Measurements from ENCODE around the gene CIRBP. TPM values are rescaled to one million over a fixed set of nuclear protein-coding genes. Genes with fewer than 3 reads are reported as not detected.

CIRBP gene
- total and polyA plus RNA-seq, 9 of the 15 experiments (the other 6 are each of a cell fraction or from before 2014, with no cell fraction given): 20.5 to 327 (median 176) TPM

DNA sequence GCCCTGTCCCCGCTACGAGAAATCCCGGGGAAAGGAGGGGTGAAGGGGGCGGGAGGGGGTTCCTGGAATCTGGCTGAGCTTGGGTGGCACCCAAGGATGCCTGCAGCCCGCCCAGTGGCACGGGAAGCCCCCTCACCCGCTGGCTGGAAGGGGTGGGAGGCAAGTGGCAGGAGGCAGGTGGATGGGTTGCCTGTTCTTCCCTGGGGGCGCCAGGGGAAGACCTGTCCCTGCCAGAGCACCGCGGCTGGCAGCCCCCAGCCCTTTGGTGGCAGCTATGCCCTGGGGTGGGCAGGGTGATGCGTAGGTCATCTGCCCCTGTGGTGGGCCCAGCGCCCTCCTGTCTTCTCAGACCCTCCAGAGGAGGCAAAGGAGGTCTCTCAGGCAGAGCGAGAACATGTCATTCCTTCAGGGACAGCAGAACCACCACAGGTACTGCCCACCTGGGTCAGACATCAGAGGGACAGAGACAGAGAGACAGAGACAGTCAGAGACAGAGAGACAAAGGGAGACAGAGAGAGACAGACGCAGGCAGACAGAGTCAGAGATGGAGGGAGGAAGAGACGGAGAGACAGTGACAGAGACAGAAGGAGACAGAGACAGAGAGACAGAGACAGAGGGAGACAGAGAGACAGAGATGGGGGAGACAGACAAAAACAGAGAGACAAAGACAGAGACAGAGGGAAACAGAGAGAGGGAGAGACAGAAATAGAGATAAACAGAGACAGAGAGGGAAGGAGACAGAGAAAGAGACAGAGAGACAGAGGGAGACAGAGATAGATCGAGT lies 53.3 kb downstream of the CIRBP start (continued):
- TF ChIP-seq HOMEZ (CRISPR knock-in tag; IDR thresholded peaks at IDR 0.05) (no peak), MED1 (CRISPR knock-in tag; IDR thresholded peaks at IDR 0.05; ENCODE audit: borderline replicate concordance) (no peak), ZNF583 (CRISPR knock-in tag; IDR thresholded peaks at IDR 0.05) (no peak), TCF7L2 (IDR thresholded peaks at IDR 0.05; ENCODE audit: low read depth, low read length) (no peak), RBM17 (IDR thresholded peaks at IDR 0.05; ENCODE audit: borderline replicate concordance, low read depth, low read length) (no peak), CREB1 (IDR thresholded peaks at IDR 0.05) (no peak), CREB1 (CRISPR knock-in tag; IDR thresholded peaks at IDR 0.05) (no peak), BMI1 (IDR thresholded peaks at IDR 0.05; ENCODE audit: low read length) (no peak), ETV6 (IDR thresholded peaks at IDR 0.05; ENCODE audit: borderline replicate concordance in 1 of 2, low read depth in 2 of 2, low read length in 1 of 2) (no peak), ETV6 (CRISPR knock-in tag; IDR thresholded peaks at IDR 0.05; ENCODE audit: borderline replicate concordance) (no peak), ZNF280B (CRISPR knock-in tag; IDR thresholded peaks at IDR 0.05) (no peak), MEF2D (tag; conservative IDR thresholded peaks at IDR 0.05; ENCODE audit: low read depth) (no peak), SIRT6 (IDR thresholded peaks at IDR 0.05; ENCODE audit: low read depth, low read length) (no peak), SMC3 (conservative IDR thresholded peaks at IDR 0.05; ENCODE audit: insufficient read depth, low read depth, low read length) (no peak), CBFA2T2 (conservative IDR thresholded peaks at IDR 0.05) (no peak), ZNF584 (CRISPR knock-in tag; IDR thresholded peaks at IDR 0.05; ENCODE audit: low read depth) (no peak)

All from K562 (cell line).